ENCODE measurements around the gene AUTS2.

DNA sequence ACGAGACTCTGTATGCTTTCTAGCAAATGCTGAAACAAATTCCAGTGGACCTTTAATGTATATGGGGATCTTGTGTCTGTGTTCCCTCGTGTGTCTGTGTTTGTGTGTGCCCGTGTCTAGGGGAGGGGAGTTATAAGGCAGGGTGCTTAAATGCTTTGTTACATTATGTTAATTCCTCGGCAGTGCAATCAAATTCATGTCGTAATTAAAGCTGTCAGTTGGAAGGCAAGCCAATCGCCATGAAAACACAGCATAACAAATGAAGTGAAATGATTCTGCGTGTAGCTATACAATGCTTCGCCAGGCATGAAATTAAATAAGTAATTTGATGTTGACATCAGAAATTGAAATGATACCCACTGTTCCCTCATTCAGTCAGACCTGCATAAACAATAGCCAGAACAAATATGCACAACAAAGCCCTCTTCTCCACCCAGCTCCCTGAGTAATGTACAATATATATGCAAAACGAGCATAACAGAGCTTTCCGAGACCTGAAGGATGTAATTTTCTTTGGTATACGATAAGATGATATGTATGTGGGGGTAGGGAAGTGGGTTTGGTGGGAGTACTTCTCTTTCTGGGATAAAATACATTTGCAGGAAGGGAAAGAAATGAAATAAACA lies 534.1 kb downstream of the AUTS2 start:
- TF ChIP-seq, protein P1, sequence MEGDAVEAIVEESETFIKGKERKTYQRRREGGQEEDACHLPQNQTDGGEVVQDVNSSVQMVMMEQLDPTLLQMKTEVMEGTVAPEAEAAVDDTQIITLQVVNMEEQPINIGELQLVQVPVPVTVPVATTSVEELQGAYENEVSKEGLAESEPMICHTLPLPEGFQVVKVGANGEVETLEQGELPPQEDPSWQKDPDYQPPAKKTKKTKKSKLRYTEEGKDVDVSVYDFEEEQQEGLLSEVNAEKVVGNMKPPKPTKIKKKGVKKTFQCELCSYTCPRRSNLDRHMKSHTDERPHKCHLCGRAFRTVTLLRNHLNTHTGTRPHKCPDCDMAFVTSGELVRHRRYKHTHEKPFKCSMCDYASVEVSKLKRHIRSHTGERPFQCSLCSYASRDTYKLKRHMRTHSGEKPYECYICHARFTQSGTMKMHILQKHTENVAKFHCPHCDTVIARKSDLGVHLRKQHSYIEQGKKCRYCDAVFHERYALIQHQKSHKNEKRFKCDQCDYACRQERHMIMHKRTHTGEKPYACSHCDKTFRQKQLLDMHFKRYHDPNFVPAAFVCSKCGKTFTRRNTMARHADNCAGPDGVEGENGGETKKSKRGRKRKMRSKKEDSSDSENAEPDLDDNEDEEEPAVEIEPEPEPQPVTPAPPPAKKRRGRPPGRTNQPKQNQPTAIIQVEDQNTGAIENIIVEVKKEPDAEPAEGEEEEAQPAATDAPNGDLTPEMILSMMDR (IDR thresholded peaks at IDR 0.05) = no peak
- no peak for TF ChIP-seq POLR2A (IDR thresholded peaks at IDR 0.05)
